GM21381 (cell line): ENCODE results near the gene C2orf72.
"Not testable (repeated sequence)": the region's sequence is repeated elsewhere in the genome, so short reads cannot be mapped to it uniquely, and the experiment has no call there.

Source experiments
- ATAC-seq: cut with Tn5 transposase; IDR thresholded peaks from one replicate; pipeline ENCODE4 v1.9.1; 2021; ENCODE audit warnings: mild to moderate bottlenecking, moderate library complexity; ENCODE audit not compliant: unreplicated experiment

Gene C2orf72

DNA sequence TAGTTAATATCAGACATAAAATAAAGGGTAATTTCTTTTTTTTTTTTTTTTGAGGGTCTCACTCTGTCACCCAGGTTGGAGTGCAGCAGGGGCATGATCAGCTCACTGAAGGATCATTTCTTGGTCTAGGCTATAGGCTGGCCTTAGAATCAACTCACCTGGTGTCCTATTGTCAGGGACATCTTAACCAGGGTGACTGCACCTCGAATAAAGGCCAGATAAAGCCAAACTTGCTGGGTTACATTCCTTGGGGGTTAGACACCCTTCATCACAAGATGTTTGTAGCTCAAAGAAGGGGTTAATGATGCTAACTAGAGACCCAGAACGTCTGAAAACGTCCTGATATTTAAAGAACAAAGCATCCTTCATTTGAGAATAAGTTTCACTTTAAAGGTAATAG is 23.5 kb upstream of the C2orf72 start:
- no peak for ATAC-seq

DNA sequence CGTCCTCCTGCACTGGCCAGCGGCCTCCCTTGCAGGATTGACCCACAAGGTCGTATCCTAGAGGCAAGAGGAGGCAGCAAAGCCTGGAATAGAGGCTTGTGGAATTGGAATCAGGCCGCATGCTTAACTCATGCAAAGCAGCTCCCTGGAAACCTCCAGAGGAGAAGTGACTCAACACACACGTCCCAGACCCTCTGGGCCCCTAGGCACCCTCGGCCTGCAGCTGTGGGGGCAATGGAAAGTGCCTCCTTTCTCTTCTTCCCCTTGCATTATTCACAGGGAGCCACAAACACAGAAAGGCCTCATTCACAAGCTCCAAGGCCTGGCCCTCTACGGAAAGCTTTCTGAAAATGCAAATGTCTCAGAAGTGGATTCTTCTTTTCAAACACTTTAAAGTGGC is 21.8 kb upstream of the C2orf72 start:
- no peak for ATAC-seq

DNA sequence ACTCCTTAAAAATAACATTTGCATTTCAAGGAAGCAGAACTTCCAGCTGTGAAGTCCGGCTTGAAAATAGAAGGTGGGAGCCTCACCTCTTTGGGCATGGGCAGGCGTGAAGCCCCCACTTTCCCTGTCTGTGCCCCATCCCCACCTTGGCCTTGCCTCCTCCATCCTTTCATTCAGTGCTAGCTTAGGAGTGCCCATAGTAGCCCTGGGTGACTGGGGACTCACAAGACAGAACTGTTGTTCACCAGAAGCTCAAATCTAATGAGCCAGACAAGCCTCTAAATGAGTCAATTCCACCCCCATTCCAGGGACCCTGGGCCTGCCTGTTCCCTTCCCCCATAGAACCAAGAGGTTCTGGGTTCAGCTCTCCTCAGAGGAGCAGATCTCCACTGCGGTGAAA is 21.4 kb upstream of the C2orf72 start:
- no peak for ATAC-seq

GRCh38 chr2:231016566-231017230 is 20.6 kb upstream of the C2orf72 start:
- no peak for ATAC-seq

- no peak for ATAC-seq
Measured at GRCh38 chr2:231017231-231017598, 20.1 kb upstream of the C2orf72 start.

DNA sequence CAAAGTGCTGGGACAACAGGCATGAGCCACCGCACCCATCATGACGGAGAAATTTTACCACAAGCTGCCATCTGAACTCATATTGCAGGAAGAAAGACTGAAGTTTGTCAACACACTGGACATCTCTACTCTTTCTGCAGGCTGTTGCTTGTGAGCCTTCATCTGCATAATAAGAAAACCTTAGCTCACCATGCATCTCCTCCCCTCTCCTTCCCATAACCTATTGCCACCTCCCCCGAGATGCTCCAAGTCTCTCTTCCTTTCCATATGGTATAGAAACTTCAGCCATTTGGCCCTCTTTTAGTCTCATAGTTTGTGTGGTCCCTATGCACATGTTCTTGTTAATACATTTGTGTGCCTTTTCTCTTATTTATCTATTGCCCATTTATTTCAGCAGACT is 19.1 kb upstream of the C2orf72 start:
- no peak for ATAC-seq

GRCh38 chr2:231025059-231025458 is 12.3 kb upstream of the C2orf72 start:
- ATAC-seq = not testable (repeated sequence)

DNA sequence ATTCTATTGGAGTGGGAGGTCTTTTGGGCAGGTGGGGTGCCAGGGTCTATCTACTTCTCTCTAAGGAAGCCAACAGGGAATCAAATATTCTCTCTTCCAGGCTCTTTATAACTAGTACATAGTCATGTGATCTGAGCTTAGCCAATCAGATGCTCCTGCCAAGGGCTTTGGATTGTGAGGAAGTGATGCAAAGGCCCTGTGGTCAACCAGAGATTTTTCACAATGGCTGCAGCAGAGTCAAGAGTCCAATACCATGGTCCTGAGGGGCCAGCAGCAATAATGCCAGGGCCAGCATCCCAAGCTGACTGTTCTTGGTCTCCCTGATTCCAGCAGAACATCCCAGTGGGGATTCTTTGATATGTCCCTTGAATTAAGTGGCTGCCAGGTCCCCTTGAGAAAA is 8.4 kb upstream of the C2orf72 start:
- ATAC-seq = no peak

DNA sequence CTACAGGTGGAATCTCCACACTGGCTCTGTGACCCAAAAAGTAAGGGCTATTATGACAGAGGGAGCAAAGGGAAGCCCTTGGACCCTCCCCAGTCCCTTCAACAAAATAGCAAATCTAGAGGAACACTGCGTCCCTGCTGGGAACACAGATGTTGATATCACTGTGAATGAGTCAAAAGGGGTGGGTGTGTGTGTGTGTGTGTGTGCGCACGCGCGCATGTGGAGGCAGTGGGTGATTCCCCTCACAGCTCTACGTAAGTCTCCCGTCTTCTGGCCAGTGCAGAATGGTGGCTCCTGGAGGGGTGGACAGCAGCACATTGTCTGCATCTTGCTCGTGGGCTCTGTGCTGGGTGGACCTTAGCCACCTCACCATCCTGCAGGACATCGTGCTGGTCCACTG is 7.8 kb upstream of the C2orf72 start:
- ATAC-seq = no peak

- ATAC-seq = no peak
Measured at GRCh38 chr2:231030725-231031124, 6.6 kb upstream of the C2orf72 start.

GRCh38 chr2:231032575-231033140 is 4.7 kb upstream of the C2orf72 start:
- no peak for ATAC-seq

- ATAC-seq = no peak
Measured at GRCh38 chr2:231033147-231034132, 3.9 kb upstream of the C2orf72 start.

- no peak for ATAC-seq
Measured at GRCh38 chr2:231034291-231034882, 2.9 kb upstream of the C2orf72 start.

DNA sequence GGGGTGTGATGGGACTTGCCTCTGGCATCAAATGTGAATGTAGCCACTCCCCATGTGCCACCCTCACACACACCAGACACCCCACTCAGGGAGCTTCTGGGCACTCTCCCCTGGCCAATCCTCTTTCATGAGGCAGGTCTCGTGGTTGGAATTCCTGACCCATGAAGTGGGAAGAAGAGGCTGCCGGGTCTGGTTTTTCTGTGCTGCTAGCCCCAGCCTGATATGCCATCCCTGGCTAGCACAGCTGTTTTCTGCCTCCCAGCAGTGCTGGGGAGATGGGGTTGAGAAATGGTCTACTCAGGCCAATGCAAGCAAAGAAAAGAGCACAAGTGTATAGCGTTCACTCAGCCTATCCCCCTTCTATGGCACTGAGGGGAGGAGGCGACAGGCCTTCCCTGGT is 1.2 kb upstream of the C2orf72 start:
- ATAC-seq = no peak

GRCh38 chr2:231036578-231037106 is 681 bp upstream of the C2orf72 start:
- ATAC-seq = no peak

DNA sequence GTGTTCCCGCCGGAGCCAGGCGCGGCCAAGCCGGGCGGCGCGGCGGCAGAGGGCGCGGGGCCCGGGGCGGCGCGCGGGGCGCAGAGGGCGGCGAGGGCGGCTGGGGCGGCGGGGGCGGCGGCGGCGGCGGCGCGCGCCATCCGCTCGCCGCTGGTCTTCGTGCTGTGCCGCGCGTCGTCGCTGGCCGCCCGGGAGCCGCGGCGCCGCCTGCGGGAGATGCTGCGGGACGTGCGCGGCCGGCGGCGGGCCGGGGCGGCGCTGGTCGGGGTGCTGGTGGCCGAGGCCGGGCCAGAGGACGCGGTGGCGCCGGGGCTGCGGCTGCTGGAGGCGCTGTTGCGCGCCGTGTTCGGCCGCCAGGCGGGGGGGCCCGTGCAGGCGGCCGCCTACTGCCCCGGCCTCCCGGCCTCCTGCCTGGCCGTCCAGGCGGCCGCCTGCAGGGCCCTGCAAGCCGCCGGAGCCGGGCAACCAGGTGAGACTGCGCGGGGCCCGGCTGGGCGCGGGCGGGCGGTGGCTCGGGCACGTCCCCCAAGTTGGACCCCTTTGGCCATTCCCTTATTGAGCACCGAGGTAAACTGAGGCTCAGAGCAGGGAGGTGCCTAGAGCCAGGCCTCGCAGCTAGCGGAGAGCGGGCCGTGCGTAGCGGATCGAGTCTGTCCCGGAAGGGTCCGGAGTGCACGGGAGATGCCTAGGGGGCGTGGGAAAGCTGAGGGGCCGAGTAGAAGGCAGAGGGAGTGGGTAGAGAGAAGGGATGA is 584 bp downstream of the C2orf72 start:
- ATAC-seq = no peak

DNA sequence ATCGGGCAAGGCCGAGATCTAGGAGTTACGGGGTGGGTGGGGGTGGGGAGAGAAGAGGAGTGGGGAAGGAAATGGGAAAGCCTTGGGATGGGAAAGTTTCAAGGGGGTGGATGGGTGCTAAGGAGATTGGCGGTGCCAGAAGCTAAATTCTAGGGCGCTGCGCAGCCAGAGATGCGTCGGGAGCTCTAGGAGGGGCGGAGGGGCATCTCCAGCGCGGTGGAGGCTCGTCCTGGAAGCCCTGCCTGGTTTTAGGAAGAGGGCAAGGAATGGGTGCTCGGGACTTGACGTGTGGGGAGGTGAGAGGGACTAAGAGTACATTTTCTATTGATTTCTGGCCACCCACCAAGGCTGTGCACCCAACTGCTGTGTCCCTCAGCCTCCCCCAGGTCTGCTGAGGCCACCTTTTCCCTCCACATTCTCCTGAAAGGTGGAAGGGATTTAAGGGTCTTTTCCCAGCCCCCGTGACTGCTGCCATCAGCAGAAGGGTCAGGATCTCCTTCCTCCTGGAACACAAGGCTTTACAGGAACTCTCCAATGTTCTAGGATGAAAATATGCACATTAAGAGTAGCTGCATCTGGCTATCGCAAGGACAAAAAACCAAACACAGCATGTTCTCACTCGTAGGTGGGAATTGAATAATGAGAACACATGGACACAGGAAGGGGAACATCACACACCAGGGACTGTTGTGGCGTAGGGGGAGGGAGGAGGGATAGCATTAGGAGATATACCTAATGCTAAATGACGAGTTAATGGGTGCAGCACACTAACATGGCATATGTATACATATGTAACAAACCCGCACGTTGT is 1.4 kb downstream of the C2orf72 start:
- no peak for ATAC-seq

DNA sequence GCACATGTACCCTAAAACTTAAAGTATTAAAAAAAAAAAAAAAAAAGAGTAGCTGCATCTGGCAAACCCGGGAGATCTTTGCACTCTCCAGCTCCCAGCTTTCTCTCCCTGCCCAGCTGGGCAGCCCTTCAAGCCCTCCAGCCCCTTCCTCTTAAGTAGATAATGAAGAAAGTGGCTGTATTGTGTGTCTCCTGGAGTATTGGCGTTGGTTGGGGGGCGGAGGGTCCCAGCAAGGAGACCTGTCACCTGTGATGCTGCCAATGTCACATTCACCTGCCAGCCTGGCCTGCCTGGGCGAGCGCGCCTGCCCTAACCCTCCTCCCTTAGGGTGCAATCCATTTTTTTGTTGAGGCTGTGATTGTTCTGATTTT is 2.0 kb downstream of the C2orf72 start:
- ATAC-seq = no peak

DNA sequence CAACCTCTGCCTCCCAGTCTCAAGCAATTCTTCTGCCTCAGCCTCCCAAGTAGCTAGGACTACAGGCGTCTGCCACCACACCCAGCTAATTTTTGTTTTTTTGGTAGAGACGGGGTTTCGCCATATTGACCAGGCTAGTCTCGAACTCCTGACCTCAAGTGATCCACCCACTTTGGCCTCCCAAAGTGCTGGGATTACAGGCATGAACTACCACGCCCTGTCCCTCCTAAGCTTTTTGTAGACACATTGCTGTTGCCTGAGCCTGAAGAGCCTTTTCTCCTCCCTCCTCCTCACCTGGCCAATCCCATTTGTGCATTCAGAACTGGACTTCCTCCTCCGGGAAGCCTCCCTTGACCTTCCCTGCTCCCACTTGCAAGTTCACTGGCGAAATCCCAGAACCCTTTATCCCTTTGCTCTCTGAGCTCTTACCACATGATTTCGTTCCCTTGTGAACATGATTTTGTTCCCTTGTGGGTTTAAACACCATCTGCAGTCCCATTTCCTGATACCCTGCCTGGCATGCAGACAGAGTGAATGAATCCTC is 2.6 kb downstream of the C2orf72 start:
- no peak for ATAC-seq
